Sigmoid colon (tissue), 4 donors: ENCODE data around the gene UMODL1.

Source experiments
- CTCF ChIP-seq, 4 experiments: fragments of 450-650 bp in 3 of 4; fragments of 200-600 bp in 1 of 4; IDR thresholded peaks; one replicate each; pipeline ENCODE4 v1.5.1; 2016 to 2019; ENCODE audit warnings: antibody characterized with exemption in 4 of 4, mild to moderate bottlenecking in 3 of 4, moderate library complexity in 2 of 4
- EP300 ChIP-seq, 4 donors: sonication (generic); formaldehyde crosslinking; IDR thresholded peaks; one replicate each; pipeline ENCODE4 v1.6.1; 2017; ENCODE audit warnings: antibody characterized with exemption in 4 of 4
- POLR2A ChIP-seq, 2 donors: fragments of 450-650 bp; IDR thresholded peaks; one replicate each; pipeline ENCODE4 v1.6.1; 2016; ENCODE audit warnings: antibody characterized with exemption in 2 of 2, mild to moderate bottlenecking in 2 of 2, moderate library complexity in 2 of 2
- POLR2AphosphoS5 ChIP-seq, 4 donors: sonication (generic); formaldehyde crosslinking; IDR thresholded peaks; one replicate each; pipeline ENCODE4 v1.6.1; 2017; ENCODE audit warnings: antibody characterized with exemption in 4 of 4

- TF ChIP-seq POLR2A (IDR thresholded peaks at IDR 0.05) (no peak), CTCF (IDR thresholded peaks at IDR 0.05) (no peak), EP300 (IDR thresholded peaks at IDR 0.05) (no peak), POLR2AphosphoS5 (IDR thresholded peaks at IDR 0.05) (no peak)
Observed at GRCh38 chr21:42117967-42118780, 47.1 kb downstream of the UMODL1 start.
